Fibroblast of pulmonary artery (primary cell): ENCODE data around the gene GGA1.
A peak's percentile ranks its signal among the peaks of the same experiment; 100 is the strongest.
"Not testable (repeated sequence)": the region's sequence is repeated elsewhere in the genome, so short reads cannot be mapped to it uniquely, and the experiment has no call there.

Experiments
- DNase-seq: peaks from one replicate; pipeline ENCODE4 v3.0.0-alpha.2; 2010; ENCODE audit warnings: low read depth
- H3K4me3 ChIP-seq: replicated peaks from 2 replicates; pipeline ENCODE4 v1.5.1; 2011; ENCODE audit warnings: low read depth, mild to moderate bottlenecking, control low read depth, low read length, moderate library complexity
- CTCF ChIP-seq: IDR thresholded peaks from 2 replicates; pipeline ENCODE4 v1.5.1; 2011; ENCODE audit warnings: mild to moderate bottlenecking, control low read depth, low read length, inconsistent platforms; ENCODE audit errors: missing control alignments

GGA1 gene

GRCh38 chr22:37609240-37610152 is 862 bp downstream of the GGA1 start:
- peak overlapping the region; percentile 88 for H3K4me3 ChIP-seq
- TF ChIP-seq CTCF, result no peak
- peak; percentile 21 for DNase-seq

- not testable (repeated sequence) for DNase-seq
- peak overlapping the region; percentile 88 for H3K4me3 ChIP-seq
Measured at GRCh38 chr22:37610153-37610475, 1.5 kb downstream of the GGA1 start.

GRCh38 chr22:37610480-37611129 is 2.0 kb downstream of the GGA1 start:
- no peak overlapping the region for H3K4me3 ChIP-seq
- no peak for TF ChIP-seq CTCF
- no peak for DNase-seq

- H3K4me3 ChIP-seq, result no peak overlapping the region
- no peak for TF ChIP-seq CTCF
- DNase-seq, result no peak
Measured at GRCh38 chr22:37611207-37611606, 2.6 kb downstream of the GGA1 start.

GRCh38 chr22:37616201-37617083 is 7.8 kb downstream of the GGA1 start:
- TF ChIP-seq CTCF, result no peak
- DNase-seq, result no peak
- no peak overlapping the region for H3K4me3 ChIP-seq

- H3K4me3 ChIP-seq, result no peak overlapping the region
- TF ChIP-seq CTCF, result no peak
- DNase-seq, result no peak
Measured at GRCh38 chr22:37617431-37617830, 8.8 kb downstream of the GGA1 start.
